ENCODE data around the gene TENT5C.

Gene TENT5C

DNA sequence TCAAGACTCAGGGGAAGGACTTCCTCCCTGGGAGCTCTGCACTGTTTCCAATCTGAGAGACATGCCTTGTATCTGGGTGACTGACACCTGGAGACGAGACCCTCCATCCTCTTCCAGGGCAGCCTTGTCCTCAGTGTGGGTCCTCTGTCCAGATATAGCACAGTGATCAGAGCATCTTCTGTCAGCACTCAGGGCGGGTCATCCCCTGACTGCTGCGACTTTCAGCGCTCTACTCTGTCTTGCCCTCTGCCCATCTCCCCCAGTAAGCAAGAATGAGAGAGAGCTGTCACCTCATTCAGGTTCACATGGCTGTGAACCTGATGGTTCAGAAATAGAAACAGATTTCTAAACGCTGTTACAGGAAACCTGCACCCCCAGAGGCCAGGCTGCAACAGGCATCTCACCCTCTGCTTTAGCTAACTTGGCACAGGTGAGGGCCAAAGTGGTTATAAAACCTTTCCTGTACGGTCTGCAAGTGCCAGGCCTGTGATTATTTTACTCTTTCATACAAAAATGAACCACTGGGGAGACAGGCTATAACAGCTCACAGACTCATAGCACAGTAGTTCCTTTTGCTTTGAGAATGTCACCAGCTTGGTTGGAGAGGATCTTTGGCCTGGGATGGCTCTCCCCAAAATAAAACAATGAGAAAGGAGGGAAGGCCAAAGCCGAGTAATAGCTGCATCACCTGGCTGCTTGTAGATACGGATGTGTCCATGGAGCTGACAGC is 11.4 kb upstream of the TENT5C start:
- TF ChIP-seq CTCF (IDR thresholded peaks at IDR 0.05; ENCODE audit: extremely low read depth, insufficient read depth, missing control alignments): no peak
- DNase-seq (ENCODE audit: low spot score): no peak
- in situ Hi-C loops (cut with MboI; ENCODE audit: low pct_unique_long_range_greater_than_20kb, low sequenced_read_pairs, unreplicated experiment): no loop called here

- TF ChIP-seq CTCF (IDR thresholded peaks at IDR 0.05; ENCODE audit: extremely low read depth, insufficient read depth, missing control alignments): no peak
- in situ Hi-C loops (cut with MboI; ENCODE audit: low pct_unique_long_range_greater_than_20kb, low sequenced_read_pairs, unreplicated experiment): no loop called here
- no peak for DNase-seq (ENCODE audit: low spot score)
Observed at GRCh38 chr1:117596023-117596720, 9.7 kb upstream of the TENT5C start.

DNA sequence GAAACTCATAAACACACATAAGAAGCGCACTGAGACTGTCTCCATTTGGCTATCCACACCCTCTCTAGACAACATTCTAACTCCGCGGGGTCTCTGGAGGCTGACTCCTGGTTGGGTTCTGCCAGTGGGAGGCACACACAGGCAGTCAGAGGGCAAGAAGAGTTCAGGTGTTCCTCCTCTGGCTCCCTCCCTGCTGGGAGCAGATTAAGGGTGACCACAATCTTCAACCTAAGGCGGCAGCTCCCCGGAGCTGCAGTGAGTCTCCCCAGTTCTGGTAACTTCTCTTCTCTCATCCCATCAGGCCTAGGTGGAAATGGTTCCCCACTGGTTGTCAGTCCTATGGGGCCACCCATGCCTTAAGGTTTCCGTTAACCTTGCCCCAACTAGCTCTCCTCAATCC is 7.4 kb upstream of the TENT5C start:
- DNase-seq (ENCODE audit: low spot score): no peak
- TF ChIP-seq CTCF (IDR thresholded peaks at IDR 0.05; ENCODE audit: extremely low read depth, insufficient read depth, missing control alignments): no peak
- in situ Hi-C loops (cut with MboI; ENCODE audit: low pct_unique_long_range_greater_than_20kb, low sequenced_read_pairs, unreplicated experiment): no loop called here

DNA sequence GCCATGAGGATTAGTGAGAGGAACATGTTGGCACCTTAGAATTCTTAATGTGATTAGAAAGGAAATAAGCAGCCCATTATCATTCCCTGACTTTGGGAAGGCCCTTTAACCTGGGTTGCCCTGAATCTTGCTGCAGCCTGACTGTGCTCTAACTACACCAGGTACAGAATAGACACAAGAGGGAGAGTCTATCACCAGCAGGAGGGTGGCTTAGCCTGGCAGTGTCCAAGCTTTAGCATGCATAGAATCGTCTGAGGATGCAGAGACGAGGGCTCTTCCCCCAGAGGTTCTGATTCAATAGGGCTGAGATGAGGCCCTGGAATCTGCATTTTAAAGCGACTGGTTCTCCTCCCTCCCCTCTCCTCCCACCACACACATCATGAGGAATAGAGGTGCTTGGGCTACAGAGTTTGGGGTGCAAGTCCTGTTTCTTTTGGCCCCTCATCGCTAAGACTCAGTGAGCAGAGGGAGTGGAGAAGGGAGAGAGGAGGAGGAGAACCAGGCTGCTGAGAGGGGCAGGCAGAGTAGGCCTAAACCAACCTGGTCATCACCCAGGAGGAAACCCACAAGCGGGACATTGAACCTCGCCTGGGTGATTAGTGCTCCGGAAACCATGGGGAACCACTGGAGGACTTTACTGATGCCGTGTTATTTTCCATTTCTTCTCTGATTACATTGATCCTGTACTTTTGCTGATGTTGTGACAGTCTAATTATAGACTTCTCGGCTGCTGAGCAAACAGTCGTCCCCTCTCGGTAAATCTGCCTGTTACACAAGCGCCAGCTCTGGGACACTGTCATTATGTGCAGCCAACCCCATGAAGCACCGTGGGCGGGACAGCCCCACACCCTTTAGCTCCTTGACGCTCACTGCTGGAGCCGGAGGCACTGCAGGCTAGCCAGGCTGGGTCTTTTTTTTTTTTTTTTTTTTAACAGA is 6.3 kb upstream of the TENT5C start:
- in situ Hi-C loops (cut with MboI; ENCODE audit: low pct_unique_long_range_greater_than_20kb, low sequenced_read_pairs, unreplicated experiment): no loop called here
- no peak for TF ChIP-seq CTCF (IDR thresholded peaks at IDR 0.05; ENCODE audit: extremely low read depth, insufficient read depth, missing control alignments)
- no peak for DNase-seq (ENCODE audit: low spot score)

DNA sequence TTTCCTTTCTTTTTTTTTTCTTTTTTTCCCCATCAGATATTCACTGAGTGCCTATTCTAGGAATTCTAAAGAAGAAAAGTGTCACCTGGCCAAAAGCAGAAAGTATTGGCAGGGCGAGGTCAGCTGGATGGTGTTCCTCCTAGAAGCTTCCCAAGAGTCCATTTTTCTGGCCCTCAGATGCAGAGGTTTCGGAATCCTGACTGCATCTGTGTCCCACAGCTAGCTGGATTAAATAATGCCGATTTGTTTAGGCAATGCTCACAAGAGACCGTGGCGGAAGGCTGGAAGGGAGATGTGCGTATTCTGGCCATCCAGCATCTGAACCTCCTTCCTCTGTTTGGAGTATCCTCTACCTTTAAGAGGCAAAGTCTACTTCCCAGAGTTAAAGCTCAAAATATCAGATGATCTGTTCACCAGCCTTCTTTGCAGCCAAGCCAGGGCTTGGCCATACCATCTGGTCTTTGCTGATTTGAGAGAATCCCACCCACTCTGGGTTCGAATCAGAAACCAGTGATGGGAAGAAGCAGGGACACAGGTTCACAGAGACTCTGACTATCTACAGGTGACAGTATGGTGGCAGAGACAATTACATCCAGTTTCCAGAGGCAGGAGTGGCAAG is 5.4 kb upstream of the TENT5C start:
- TF ChIP-seq CTCF (IDR thresholded peaks at IDR 0.05; ENCODE audit: extremely low read depth, insufficient read depth, missing control alignments): no peak
- no peak for DNase-seq (ENCODE audit: low spot score)
- in situ Hi-C loops (cut with MboI; ENCODE audit: low pct_unique_long_range_greater_than_20kb, low sequenced_read_pairs, unreplicated experiment): no loop called here

- in situ Hi-C loops (cut with MboI; ENCODE audit: low pct_unique_long_range_greater_than_20kb, low sequenced_read_pairs, unreplicated experiment): no loop called here
- no peak for DNase-seq (ENCODE audit: low spot score)
- no peak for TF ChIP-seq CTCF (IDR thresholded peaks at IDR 0.05; ENCODE audit: extremely low read depth, insufficient read depth, missing control alignments)
Observed at GRCh38 chr1:117600966-117601365, 4.9 kb upstream of the TENT5C start.

Measured in GM13977 (cell line).